Upper lobe of left lung (tissue), 4 donors: ENCODE measurements around the gene PLEKHA5.

Experiments used
- CTCF ChIP-seq, 6 experiments: fragments of 450-650 bp in 4 of 6; fragments of 200-600 bp in 2 of 6; sonication (generic) in 2 of 6; IDR thresholded peaks; one replicate each; pipeline ENCODE4 v1.5.1; 2016 to 2019; ENCODE audit warnings: antibody characterized with exemption in 6 of 6
- POLR2A ChIP-seq, 4 donors: fragments of 450-650 bp; IDR thresholded peaks; one replicate each; pipeline ENCODE4 v1.5.1; 2016 to 2017; ENCODE audit warnings: antibody characterized with exemption in 4 of 4, mild to moderate bottlenecking in 2 of 4

- TF ChIP-seq POLR2A (IDR thresholded peaks at IDR 0.05), result no peak
- no peak for TF ChIP-seq CTCF (IDR thresholded peaks at IDR 0.05)
Measured at GRCh38 chr12:19142499-19142898, 13.0 kb downstream of the PLEKHA5 start.
